Osteocyte (in vitro differentiated cells): ENCODE data around the gene EFCAB6. TPM values are rescaled to one million over a fixed set of nuclear protein-coding genes. Genes with fewer than 3 reads are reported as not detected.

Experiments
- DNase-seq: peaks from one replicate; pipeline ENCODE4 v3.0.0; 2021; ENCODE audit warnings: mixed read lengths; ENCODE audit not compliant: unreplicated experiment; ENCODE audit errors: extremely low spot score
- H3K27ac Mint-ChIP-seq: one replicate; pipeline ENCODE4 v1.8.0; 2021; ENCODE audit warnings: mild to moderate bottlenecking, mixed read lengths; ENCODE audit not compliant: unreplicated experiment
- H3K27me3 Mint-ChIP-seq: one replicate; pipeline ENCODE4 v1.8.0; 2021; ENCODE audit warnings: mixed read lengths; ENCODE audit not compliant: unreplicated experiment
- H3K36me3 Mint-ChIP-seq: one replicate; pipeline ENCODE4 v1.8.0; 2021; ENCODE audit warnings: mixed read lengths; ENCODE audit not compliant: unreplicated experiment
- H3K4me1 Mint-ChIP-seq: one replicate; pipeline ENCODE4 v1.8.0; 2021; ENCODE audit warnings: mixed read lengths; ENCODE audit not compliant: unreplicated experiment
- H3K4me3 Mint-ChIP-seq: one replicate; pipeline ENCODE4 v1.8.0; 2021; ENCODE audit warnings: mild to moderate bottlenecking, moderate library complexity, mixed read lengths; ENCODE audit not compliant: unreplicated experiment
- H3K9me3 Mint-ChIP-seq: one replicate; pipeline ENCODE4 v1.8.0; 2021; ENCODE audit warnings: mixed read lengths; ENCODE audit not compliant: unreplicated experiment
- total RNA-seq: library from RNA; stranded (reverse); gene quantifications from 2 replicates; pipeline ENCODE4 v1.2.1, GENCODE V29; 2021
- TF ChIP-seq, protein P1 (sequence below): fragments of 200-600 bp; sonication (generic); IDR thresholded peaks from 2 replicates; pipeline ENCODE4 v1.5.0; 2021; ENCODE audit warnings: antibody characterized with exemption, mild to moderate bottlenecking, moderate library complexity

Gene EFCAB6
- total RNA-seq, 1 donor from 2014 or later, result 1.4 TPM

DNA sequence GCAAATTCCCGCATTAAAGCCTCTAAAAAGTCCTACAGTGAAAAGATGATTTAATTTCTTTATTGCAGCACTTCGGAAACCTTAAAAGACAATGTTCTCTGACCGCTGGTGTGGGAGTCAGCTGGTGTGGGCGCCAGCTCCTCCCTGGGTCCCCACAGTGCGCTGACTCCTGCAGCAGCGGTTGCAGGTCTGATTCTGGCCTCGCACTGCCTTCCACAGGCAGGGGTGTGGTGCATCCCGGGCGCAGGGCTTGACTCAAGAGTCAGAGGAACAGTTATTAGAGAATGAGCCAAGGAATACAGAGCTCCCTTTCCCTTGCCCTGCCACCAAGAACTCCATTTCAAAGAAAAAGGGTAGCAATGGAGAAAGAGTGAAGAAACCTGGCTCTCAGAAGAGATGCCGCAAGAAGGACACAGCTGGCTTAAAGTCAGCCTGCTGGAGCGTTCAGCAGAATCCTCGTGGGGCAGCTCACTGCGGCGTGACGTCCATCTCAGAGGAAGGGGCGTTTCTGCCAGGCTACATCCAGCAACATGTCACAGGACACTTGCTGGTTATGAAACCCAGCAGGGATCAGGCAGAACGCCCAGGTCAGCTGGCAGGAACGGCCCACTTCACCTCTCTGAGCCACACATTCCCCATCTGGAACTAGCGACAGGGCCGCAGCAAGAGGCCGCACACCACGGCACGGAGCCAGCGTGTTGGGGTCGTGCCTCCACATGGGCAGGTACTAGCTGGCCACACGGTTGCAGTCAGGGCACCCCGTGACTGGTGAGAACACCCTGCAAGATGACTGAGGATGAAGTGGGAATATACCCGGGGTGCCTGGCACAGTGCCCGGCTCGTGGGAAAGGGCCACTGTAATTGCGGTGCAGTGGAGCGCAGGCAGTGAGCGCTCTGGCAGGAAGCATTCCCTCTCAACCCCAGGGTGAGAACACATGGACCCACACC, 18.1 kb upstream of the EFCAB6 start:
- Mint-ChIP-seq H3K36me3 (no peaks in the 10 kb centered on the region), H3K27me3 (no peaks in the 10 kb centered on the region)
- DNase-seq, result no peak

DNA sequence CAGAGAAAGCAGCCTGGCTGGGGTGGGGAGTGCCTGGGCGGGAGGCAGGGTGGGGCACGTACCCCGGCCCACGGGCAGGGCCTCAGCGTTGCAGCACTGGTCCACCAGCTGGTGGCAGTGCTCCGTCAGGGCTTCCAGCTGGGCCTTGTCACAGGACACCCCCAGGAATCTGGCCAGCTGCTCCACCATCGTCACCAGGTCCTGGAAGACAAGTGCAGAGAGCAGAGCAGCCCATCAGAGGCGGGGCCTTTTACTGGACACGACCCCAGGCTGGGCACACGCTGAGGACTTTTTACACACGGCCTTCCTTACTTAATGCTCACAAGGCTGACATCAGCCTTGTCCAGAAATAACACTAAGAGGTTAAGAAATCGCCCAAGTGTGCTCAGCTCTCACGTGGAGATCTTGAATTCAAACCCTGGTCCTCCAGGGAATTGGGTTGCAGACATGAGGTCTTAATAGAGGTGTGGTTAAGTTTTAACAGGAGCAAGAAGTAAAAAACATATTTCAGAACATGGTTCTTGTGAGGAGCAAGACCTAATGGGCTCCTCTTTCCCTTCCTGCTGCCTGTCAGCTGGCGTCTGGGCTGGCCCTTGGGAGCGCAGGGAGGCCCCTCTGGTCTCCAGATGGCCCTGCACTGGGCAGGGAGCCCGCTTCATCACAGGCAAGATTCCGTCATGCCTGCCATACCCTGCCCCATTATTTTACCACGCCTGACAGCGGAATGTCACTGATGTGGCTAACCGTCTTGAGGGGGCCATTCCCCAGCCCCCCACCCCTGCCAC, 17.1 kb upstream of the EFCAB6 start:
- peaks cover 5% of the 10 kb centered on the region for H3K4me1 Mint-ChIP-seq
- H3K27me3 Mint-ChIP-seq, result no peaks in the 10 kb centered on the region
- TF ChIP-seq, protein P1, sequence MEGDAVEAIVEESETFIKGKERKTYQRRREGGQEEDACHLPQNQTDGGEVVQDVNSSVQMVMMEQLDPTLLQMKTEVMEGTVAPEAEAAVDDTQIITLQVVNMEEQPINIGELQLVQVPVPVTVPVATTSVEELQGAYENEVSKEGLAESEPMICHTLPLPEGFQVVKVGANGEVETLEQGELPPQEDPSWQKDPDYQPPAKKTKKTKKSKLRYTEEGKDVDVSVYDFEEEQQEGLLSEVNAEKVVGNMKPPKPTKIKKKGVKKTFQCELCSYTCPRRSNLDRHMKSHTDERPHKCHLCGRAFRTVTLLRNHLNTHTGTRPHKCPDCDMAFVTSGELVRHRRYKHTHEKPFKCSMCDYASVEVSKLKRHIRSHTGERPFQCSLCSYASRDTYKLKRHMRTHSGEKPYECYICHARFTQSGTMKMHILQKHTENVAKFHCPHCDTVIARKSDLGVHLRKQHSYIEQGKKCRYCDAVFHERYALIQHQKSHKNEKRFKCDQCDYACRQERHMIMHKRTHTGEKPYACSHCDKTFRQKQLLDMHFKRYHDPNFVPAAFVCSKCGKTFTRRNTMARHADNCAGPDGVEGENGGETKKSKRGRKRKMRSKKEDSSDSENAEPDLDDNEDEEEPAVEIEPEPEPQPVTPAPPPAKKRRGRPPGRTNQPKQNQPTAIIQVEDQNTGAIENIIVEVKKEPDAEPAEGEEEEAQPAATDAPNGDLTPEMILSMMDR, result peak; percentile 19
- DNase-seq, result no peak
- no peaks in the 10 kb centered on the region for H3K36me3 Mint-ChIP-seq
- H3K9me3 Mint-ChIP-seq, result no peaks in the 10 kb centered on the region
- H3K27ac Mint-ChIP-seq, result no peak overlapping the region
- H3K4me3 Mint-ChIP-seq, result no peak overlapping the region

More for the DNA sequence above, 18.1 kb upstream of the EFCAB6 start:
- Mint-ChIP-seq H3K27ac (no peak overlapping the region), H3K4me3 (no peak overlapping the region), H3K4me1 (peaks cover 5% of the 10 kb centered on the region), H3K9me3 (no peaks in the 10 kb centered on the region)
- TF ChIP-seq, protein P1, result no peak

DNA sequence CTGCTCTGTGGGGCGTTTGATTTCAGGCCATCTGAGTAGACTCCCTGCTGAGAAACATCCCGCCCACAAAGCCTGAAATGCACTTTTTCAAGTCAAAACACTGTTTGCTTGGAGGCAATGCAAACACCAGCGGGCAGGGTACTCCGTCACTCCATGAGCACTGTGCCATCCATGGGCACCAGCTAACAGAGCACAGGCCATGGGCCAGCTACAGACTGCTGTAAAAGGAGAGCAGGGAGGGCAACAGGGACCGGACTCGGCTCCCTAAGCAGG, 16.6 kb upstream of the EFCAB6 start:
- no peaks in the 10 kb centered on the region for H3K36me3 Mint-ChIP-seq
- no peak overlapping the region for H3K27ac Mint-ChIP-seq
- no peak overlapping the region for H3K4me3 Mint-ChIP-seq
- H3K9me3 Mint-ChIP-seq, result no peaks in the 10 kb centered on the region
- DNase-seq, result no peak
- TF ChIP-seq, protein P1, result no peak
- peaks cover 5% of the 10 kb centered on the region for H3K4me1 Mint-ChIP-seq
- H3K27me3 Mint-ChIP-seq, result no peaks in the 10 kb centered on the region

DNA sequence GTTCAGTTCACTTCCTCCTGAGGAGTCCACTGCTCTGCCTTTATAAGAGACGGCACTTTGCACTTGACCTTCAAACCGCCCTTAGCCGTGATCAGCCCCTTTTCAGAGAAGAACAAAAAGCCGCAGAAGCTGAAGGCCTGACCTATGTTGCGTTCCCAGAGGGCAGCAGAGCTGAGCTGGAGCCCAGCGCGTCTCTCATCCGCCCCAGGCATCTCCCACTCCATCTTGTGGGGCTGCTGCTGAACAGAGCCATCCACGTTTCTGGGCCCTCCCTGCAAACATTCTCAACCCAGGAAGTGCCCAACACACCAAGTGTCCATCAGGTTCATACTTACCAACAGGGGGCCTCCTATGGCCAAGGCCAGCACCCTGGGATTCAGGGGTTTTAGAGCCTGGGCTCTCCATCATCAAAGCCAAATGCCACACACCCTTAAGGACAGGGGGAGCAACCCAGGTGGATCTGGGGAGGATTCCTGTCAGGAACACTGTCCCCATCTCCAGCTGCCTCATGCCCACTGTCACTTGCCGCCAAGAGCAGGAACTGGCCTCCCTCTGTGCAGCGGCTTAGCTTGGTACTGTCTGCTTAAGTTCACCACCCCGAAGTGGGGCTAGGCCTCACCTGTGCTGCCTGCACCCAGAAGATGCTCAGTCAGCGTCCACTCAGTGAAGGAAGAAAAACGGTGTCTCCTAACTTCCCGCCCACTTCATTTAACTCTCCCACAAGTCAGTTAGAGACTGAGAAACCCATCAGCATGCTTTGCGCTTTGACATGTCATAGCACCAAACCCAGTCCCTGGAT, 16.0 kb upstream of the EFCAB6 start:
- no peak overlapping the region for H3K27ac Mint-ChIP-seq
- no peaks in the 10 kb centered on the region for H3K36me3 Mint-ChIP-seq
- peaks cover 5% of the 10 kb centered on the region for H3K4me1 Mint-ChIP-seq
- H3K9me3 Mint-ChIP-seq, result no peaks in the 10 kb centered on the region
- no peak overlapping the region for H3K4me3 Mint-ChIP-seq
- no peak for DNase-seq
- TF ChIP-seq, protein P1, result no peak
- H3K27me3 Mint-ChIP-seq, result no peaks in the 10 kb centered on the region
